ENCODE results near the gene HOXC9. TPM values are rescaled to one million over a fixed set of nuclear protein-coding genes. Genes with fewer than 3 reads are reported as not detected.

Gene HOXC9
- total RNA-seq, 1 experiment from 2014 or later: not detected

DNA sequence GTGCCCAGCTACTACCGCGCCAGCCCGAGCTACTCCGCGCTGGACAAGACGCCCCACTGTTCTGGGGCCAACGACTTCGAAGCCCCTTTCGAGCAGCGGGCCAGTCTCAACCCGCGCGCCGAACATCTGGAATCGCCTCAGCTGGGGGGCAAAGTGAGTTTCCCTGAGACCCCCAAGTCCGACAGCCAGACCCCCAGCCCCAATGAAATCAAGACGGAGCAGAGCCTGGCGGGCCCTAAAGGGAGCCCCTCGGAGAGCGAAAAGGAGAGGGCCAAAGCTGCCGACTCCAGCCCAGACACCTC lies 14.3 kb upstream of the HOXC9 start:
- Mint-ChIP-seq H3K27ac (no peak overlapping the region), H3K27me3 (ENCODE audit: low read depth) (peaks cover 100% of the 10 kb centered on the region), H3K9me3 (peaks cover 3 to 11% of the 10 kb centered on the region in 2 experiments; a peak in 4 of 5 replicates), H3K4me1 (peaks cover 3 to 8% of the 10 kb centered on the region in 2 experiments; a peak in 2 of 4 replicates), H3K4me3 (no peak overlapping the region; a peak in 1 of 5 replicates), H3K36me3 (ENCODE audit: insufficient read depth in 1 of 3, low read depth in 3 of 3) (no peaks in the 10 kb centered on the region; a peak in 2 of 7 replicates)
- Histone ChIP-seq H3K18ac (ENCODE audit: insufficient read length, low read depth, low read length) (no peak overlapping the region), H3K9me3 (ENCODE audit: control insufficient read depth, low read depth, low read length) (no peaks in the 10 kb centered on the region), H3K4me2 (ENCODE audit: insufficient read depth, insufficient read length, low read length) (no peak overlapping the region), H3K79me1 (ENCODE audit: insufficient read depth, low read depth, low read length, poor library complexity, severe bottlenecking) (no peaks in the 10 kb centered on the region), H3T11ph (ENCODE audit: low read length) (no peak overlapping the region), H2BK15ac (ENCODE audit: low read depth, low read length) (no peak overlapping the region), H2BK20ac (ENCODE audit: low read depth, low read length, poor library complexity, severe bottlenecking) (no peak overlapping the region), H3K4ac (ENCODE audit: low read depth, low read length) (no peak overlapping the region), H3K27ac (ENCODE audit: insufficient read length, low read depth, low read length) (no peak overlapping the region), H2AK5ac (ENCODE audit: insufficient read length, low read length) (no peak overlapping the region), H3K79me2 (ENCODE audit: insufficient read depth, low read length) (no peaks in the 10 kb centered on the region), H3K23me2 (ENCODE audit: insufficient read length, low read depth, low read length, poor library complexity, severe bottlenecking) (no peaks in the 10 kb centered on the region), H3K14ac (ENCODE audit: insufficient read depth, low read length) (no peak overlapping the region), H3K56ac (ENCODE audit: insufficient read length, low read depth, low read length) (no peak overlapping the region), H3K23ac (ENCODE audit: insufficient read length, low read depth, low read length) (no peak overlapping the region), H4K91ac (ENCODE audit: insufficient read length, low read depth, low read length) (no peak overlapping the region), H2AFZ (ENCODE audit: low read length) (no peak overlapping the region), H2BK5ac (ENCODE audit: insufficient read length, low read length) (no peak overlapping the region), H4K8ac (replicated peaks; ENCODE audit: insufficient read length, low read depth, low read length) (no peak overlapping the region), H2BK12ac (ENCODE audit: insufficient read length, low read depth, low read length) (no peak overlapping the region), H3K9ac (ENCODE audit: extremely low read depth, insufficient read length, low read length) (no peak overlapping the region), H3K27me3 (ENCODE audit: insufficient read depth, low read length) (peaks cover 96% of the 10 kb centered on the region), H4K5ac (ENCODE audit: insufficient read length, low read depth, low read length) (no peak overlapping the region), H4K20me1 (ENCODE audit: control insufficient read depth, insufficient read depth, insufficient read length) (no peaks in the 10 kb centered on the region), H2BK120ac (ENCODE audit: low read depth, low read length, poor library complexity, severe bottlenecking) (no peak overlapping the region), H3K4me1 (ENCODE audit: insufficient read depth, low read length) (no peaks in the 10 kb centered on the region)
- TF ChIP-seq, protein P1, sequence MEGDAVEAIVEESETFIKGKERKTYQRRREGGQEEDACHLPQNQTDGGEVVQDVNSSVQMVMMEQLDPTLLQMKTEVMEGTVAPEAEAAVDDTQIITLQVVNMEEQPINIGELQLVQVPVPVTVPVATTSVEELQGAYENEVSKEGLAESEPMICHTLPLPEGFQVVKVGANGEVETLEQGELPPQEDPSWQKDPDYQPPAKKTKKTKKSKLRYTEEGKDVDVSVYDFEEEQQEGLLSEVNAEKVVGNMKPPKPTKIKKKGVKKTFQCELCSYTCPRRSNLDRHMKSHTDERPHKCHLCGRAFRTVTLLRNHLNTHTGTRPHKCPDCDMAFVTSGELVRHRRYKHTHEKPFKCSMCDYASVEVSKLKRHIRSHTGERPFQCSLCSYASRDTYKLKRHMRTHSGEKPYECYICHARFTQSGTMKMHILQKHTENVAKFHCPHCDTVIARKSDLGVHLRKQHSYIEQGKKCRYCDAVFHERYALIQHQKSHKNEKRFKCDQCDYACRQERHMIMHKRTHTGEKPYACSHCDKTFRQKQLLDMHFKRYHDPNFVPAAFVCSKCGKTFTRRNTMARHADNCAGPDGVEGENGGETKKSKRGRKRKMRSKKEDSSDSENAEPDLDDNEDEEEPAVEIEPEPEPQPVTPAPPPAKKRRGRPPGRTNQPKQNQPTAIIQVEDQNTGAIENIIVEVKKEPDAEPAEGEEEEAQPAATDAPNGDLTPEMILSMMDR (conservative IDR thresholded peaks at IDR 0.05): no peak
- WGBS (ENCODE audit: extremely low coverage, insufficient read length, low lambda C conversion rate): no CpG with 5 or more reads among the region's 21 CpGs
- no peak for DNase-seq
